Natural killer cell treated with Interleukin-12 subunit alpha and Interleukin-12 subunit beta and Interleukin-15 and Interleukin-18, amount 100 ng/mL, for 72 hours (primary cell): Measurements from ENCODE around the gene LDLRAP1. TPM values are rescaled to one million over a fixed set of nuclear protein-coding genes. Genes with fewer than 3 reads are reported as not detected.

Source experiments
- ATAC-seq, 2 donors: fragments of 150-1000 bp; cut with Tn5 transposase in 1 of 2; sonication (Bioruptor Pico), chemical (Tn5 transposase) in 1 of 2; 2 replicates each; pipeline ENCODE4 v1.10.0; 2021
- DNase-seq: peaks from one replicate; pipeline ENCODE4 v3.0.0; 2022; ENCODE audit warnings: low spot score
- H3K27ac Mint-ChIP-seq, 2 donors: 1 replicate in 1 of 2; 2 replicates in 1 of 2; pipeline ENCODE4 v1.8.0; 2022; ENCODE audit warnings: mixed read lengths in 2 of 2, mild to moderate bottlenecking in 1 of 2, moderate library complexity in 1 of 2
- H3K27me3 Mint-ChIP-seq, 2 donors: 1 replicate in 1 of 2; 2 replicates in 1 of 2; pipeline ENCODE4 v1.8.0; 2022; ENCODE audit warnings: mixed read lengths in 2 of 2
- H3K36me3 Mint-ChIP-seq: one replicate; pipeline ENCODE4 v1.8.0; 2022; ENCODE audit warnings: mixed read lengths
- H3K4me1 Mint-ChIP-seq, 2 donors: 1 replicate in 1 of 2; 2 replicates in 1 of 2; pipeline ENCODE4 v1.8.0; 2022; ENCODE audit warnings: low read depth in 2 of 2, mixed read lengths in 2 of 2, mild to moderate bottlenecking in 1 of 2
- H3K4me3 Mint-ChIP-seq: one replicate; pipeline ENCODE4 v1.8.0; 2022; ENCODE audit warnings: mixed read lengths
- H3K9me3 Mint-ChIP-seq: 2 replicates; pipeline ENCODE4 v1.8.0; 2022; ENCODE audit warnings: mixed read lengths
- total RNA-seq, 2 donors: library from RNA; stranded (reverse); gene quantifications; one replicate each; pipeline ENCODE4 v1.2.3, GENCODE V29; 2022

The LDLRAP1 gene
- total RNA-seq, 2 donors from 2014 or later = 2.4 to 4.1 TPM

- DNase-seq = no peak
- Mint-ChIP-seq H3K4me1 (no peaks in the 10 kb centered on the region), H3K36me3 (no peaks in the 10 kb centered on the region), H3K27ac (no peak overlapping the region), H3K9me3 (no peaks in the 10 kb centered on the region), H3K4me3 (no peak overlapping the region), H3K27me3 (peaks cover 0 to 3% of the 10 kb centered on the region in 2 donors)
- ATAC-seq = peak in 1 of 2 donors; percentile 20
Measured at GRCh38 chr1:25516686-25517085, 26.7 kb upstream of the LDLRAP1 start.

- no peaks in the 10 kb centered on the region for H3K9me3 Mint-ChIP-seq
- peaks cover 0 to 3% of the 10 kb centered on the region in 2 donors for H3K27me3 Mint-ChIP-seq
- H3K27ac Mint-ChIP-seq = no peak overlapping the region
- DNase-seq (no peak), ATAC-seq (peak in 1 of 2 donors; percentile 48)
- no peak overlapping the region for H3K4me3 Mint-ChIP-seq
- no peaks in the 10 kb centered on the region for H3K36me3 Mint-ChIP-seq
- H3K4me1 Mint-ChIP-seq = no peaks in the 10 kb centered on the region
Measured at GRCh38 chr1:25517476-25518394, 25.7 kb upstream of the LDLRAP1 start.

- DNase-seq (no peak), ATAC-seq (no peak)
- Mint-ChIP-seq H3K4me3 (no peak overlapping the region), H3K9me3 (no peaks in the 10 kb centered on the region), H3K4me1 (no peaks in the 10 kb centered on the region), H3K27ac (no peak overlapping the region), H3K36me3 (no peaks in the 10 kb centered on the region), H3K27me3 (peaks cover 0 to 2% of the 10 kb centered on the region in 2 donors)
Measured at GRCh38 chr1:25519624-25520023, 23.8 kb upstream of the LDLRAP1 start.

GRCh38 chr1:25520446-25521061, 22.9 kb upstream of the LDLRAP1 start:
- Mint-ChIP-seq H3K4me1 (no peaks in the 10 kb centered on the region), H3K36me3 (no peaks in the 10 kb centered on the region), H3K9me3 (peaks cover 3% of the 10 kb centered on the region), H3K27me3 (peaks cover 0 to 4% of the 10 kb centered on the region in 2 donors), H3K4me3 (no peak overlapping the region), H3K27ac (no peak overlapping the region)
- peak; percentile 65 for DNase-seq
- ATAC-seq = peak in 1 of 2 donors; percentile 10

DNA sequence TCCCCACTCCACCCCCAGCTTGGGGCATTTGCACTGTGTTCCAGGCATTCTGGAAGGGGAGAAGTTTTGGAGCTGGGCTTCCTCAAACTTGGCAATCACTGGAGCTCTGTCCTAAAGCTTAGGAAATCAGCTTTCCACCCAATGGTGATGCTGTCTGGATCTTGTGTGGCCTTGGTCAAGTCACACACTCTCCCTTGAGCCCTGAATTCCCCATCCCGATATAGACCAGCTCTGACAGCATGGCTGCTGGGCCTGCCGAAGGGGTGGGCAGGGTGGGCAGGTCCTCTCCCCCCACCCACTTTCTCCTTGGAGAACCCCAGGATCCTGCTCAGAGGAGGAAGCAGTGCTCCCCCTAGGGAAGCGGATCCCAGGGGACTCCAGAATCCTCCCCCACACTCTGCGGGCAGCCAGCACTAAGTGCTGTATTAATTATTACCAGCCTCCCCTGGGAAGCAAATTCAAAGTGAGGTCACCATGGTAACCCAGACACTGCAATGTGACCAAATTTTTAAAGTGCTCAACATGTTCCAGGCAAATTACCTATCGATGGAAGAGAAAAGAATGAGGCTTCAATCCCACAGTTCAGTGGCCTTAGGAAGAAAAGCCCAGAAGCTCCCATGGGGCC, 21.3 kb upstream of the LDLRAP1 start:
- Mint-ChIP-seq H3K4me3 (no peak overlapping the region), H3K4me1 (no peaks in the 10 kb centered on the region), H3K9me3 (peaks cover 3% of the 10 kb centered on the region), H3K27me3 (peaks cover 0 to 4% of the 10 kb centered on the region in 2 donors), H3K27ac (no peak overlapping the region), H3K36me3 (no peaks in the 10 kb centered on the region)
- peak; percentile 2 for DNase-seq
- no peak for ATAC-seq

DNA sequence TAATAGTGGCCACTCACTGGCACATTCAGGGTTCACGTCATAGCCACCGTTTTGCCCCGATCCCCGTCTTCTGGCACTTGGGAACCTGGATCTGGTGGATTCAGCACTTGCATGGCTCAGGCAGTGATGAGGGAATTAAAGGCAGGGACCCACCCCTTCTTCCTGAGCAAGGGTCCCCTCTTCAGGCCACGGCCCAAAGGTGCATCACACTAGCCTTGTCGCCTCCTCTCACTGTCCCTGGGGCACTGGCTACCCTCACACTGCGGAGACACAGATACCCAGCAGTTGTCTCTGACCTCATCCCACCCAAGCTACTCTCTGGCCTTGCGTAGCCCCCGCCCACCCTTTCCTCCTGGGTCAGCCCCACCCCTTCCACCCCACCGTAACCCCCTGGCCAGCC, 19.9 kb upstream of the LDLRAP1 start:
- Mint-ChIP-seq H3K27me3 (peaks cover 0 to 4% of the 10 kb centered on the region in 2 donors), H3K36me3 (no peaks in the 10 kb centered on the region), H3K4me3 (no peak overlapping the region), H3K9me3 (peaks cover 3% of the 10 kb centered on the region), H3K4me1 (no peaks in the 10 kb centered on the region), H3K27ac (no peak overlapping the region)
- no peak for ATAC-seq
- DNase-seq = peak; percentile 29

DNA sequence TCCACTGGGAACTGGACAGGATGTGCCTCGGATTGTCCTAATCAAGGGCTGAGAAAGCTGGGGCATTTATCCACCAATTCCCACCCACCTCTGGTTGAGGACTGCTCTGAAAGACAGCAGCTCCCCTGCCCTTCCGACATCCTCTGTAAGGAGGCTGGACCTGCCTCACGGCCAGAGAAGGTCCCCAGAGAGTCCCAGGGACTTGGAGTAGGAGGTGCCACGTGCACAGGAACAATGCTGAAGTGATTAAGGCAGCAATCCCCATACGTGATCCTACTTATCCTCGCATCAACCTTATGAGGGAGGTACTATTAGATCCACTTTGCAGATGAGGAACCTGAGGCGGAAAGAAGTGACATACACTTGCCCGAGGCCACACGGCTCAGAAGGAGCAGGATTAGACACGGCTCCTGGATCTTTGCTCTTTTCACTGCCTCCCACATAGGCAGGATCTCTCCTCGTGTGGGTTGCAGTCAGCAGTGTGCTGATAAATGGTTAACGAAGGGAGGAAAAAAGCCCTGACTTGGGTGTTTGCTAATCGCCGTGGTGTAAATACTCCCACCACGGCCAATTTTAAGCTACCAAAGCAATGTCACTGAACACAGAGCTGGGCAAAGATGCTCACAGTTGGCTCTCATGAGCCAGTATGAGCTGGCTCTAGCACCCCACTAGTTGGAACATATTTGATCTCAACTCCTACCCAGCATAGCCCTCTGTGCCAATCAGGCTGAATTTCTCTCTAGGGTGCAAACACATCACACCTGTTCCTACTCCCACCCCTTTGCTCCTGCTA, 18.6 kb upstream of the LDLRAP1 start:
- Mint-ChIP-seq H3K9me3 (peaks cover 3% of the 10 kb centered on the region), H3K4me1 (peaks cover 0 to 6% of the 10 kb centered on the region in 2 donors), H3K27me3 (peaks cover 4 to 7% of the 10 kb centered on the region in 2 donors), H3K36me3 (no peaks in the 10 kb centered on the region), H3K27ac (no peak overlapping the region), H3K4me3 (no peak overlapping the region)
- DNase-seq = peak; percentile 54
- no peak for ATAC-seq

DNA sequence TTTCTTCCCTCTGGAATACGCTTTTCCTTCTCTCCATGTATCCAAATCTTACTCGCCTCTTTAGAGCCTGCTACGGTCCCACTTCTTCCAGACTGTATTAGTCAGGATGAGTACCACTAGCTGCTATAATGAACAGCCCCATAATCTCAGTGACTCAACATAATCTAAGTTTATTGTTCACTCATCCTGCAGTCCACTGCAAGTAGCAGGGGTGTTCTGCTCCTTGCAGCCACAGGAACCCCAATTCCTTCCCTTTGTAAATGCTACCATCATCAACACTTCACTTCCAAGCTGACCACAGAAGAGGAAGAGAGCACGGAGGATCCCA, 18.1 kb upstream of the LDLRAP1 start:
- peaks cover 0 to 6% of the 10 kb centered on the region in 2 donors for H3K4me1 Mint-ChIP-seq
- no peaks in the 10 kb centered on the region for H3K36me3 Mint-ChIP-seq
- H3K4me3 Mint-ChIP-seq = no peak overlapping the region
- H3K27me3 Mint-ChIP-seq = peaks cover 4 to 7% of the 10 kb centered on the region in 2 donors
- no peak overlapping the region for H3K27ac Mint-ChIP-seq
- no peak for ATAC-seq
- peaks cover 3% of the 10 kb centered on the region for H3K9me3 Mint-ChIP-seq
- DNase-seq = peak; percentile 22

- no peak overlapping the region for H3K4me3 Mint-ChIP-seq
- H3K9me3 Mint-ChIP-seq = peaks cover 3% of the 10 kb centered on the region
- H3K4me1 Mint-ChIP-seq = peaks cover 0 to 6% of the 10 kb centered on the region in 2 donors
- H3K27ac Mint-ChIP-seq = no peak overlapping the region
- DNase-seq (no peak), ATAC-seq (no peak)
- no peaks in the 10 kb centered on the region for H3K36me3 Mint-ChIP-seq
- H3K27me3 Mint-ChIP-seq = peaks cover 4 to 7% of the 10 kb centered on the region in 2 donors
Measured at GRCh38 chr1:25526753-25527152, 16.7 kb upstream of the LDLRAP1 start.

DNA sequence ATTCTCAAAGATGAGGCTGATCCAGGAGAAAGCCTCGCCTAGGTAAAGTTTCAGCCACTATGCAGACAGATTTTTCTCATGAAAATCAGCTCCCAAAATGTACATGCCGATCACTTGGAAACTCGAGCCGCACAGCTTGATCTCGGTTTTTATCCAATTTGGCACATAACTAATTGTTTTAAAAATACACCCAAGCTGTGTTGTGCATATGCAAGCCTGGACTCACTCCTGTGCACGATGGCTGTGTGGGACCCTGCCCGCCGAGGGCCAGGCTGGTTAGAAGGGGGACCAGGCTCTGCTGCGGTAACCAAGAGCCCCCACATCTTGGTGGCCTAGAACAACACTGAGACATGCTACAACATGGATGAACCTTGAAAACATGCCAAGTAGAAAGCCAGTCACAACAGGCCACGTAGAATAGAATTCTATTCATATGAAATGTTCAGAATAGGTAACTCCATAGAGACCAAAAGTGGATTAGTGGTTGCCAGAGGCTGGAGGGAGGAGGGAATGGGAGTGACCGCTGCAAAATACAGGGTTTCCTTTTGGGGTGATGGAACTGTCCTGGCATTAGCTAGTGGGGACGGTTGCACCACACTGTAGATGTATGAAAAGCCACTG, 16.1 kb upstream of the LDLRAP1 start:
- peaks cover 3% of the 10 kb centered on the region for H3K9me3 Mint-ChIP-seq
- H3K4me3 Mint-ChIP-seq = no peak overlapping the region
- peaks cover 4 to 7% of the 10 kb centered on the region in 2 donors for H3K27me3 Mint-ChIP-seq
- peaks cover 0 to 6% of the 10 kb centered on the region in 2 donors for H3K4me1 Mint-ChIP-seq
- ATAC-seq = no peak
- no peaks in the 10 kb centered on the region for H3K36me3 Mint-ChIP-seq
- peak; percentile 12 for DNase-seq
- no peak overlapping the region for H3K27ac Mint-ChIP-seq

DNA sequence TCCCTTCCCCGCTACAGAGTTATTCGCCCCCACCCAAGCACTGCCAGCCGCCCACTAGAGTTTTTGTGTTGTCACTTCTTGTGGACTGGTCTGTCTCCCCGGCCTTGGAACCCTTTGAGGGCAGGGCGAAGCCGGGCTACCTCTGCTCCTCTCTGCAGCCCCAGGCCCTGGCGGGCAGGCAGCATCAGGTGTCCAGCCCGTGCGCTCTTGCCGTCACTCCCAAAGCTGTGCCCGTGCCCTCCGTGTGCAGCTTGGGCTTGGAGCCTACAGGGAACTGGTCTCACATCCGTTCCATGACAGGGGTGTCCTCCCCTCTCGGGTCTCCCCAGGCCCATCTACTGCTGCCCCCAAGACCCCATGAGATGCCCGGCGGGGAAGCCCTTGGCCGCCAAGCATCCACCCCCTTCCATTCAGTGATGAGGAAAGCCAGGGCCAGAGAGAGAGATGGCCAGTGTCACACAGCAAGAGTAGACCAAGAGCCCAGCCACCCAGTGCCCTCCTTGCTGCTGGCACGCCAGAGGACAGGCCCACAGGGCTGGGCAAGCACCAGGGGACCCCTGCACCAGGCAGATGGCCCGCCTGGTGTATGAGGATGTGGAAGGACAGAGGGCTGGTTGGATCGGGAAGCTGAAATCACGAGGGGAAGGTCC, 15.3 kb upstream of the LDLRAP1 start:
- H3K4me1 Mint-ChIP-seq = peaks cover 0 to 6% of the 10 kb centered on the region in 2 donors
- no peaks in the 10 kb centered on the region for H3K36me3 Mint-ChIP-seq
- H3K4me3 Mint-ChIP-seq = no peak overlapping the region
- peaks cover 3% of the 10 kb centered on the region for H3K9me3 Mint-ChIP-seq
- DNase-seq (peak; percentile 40), ATAC-seq (no peak)
- peaks cover 4 to 7% of the 10 kb centered on the region in 2 donors for H3K27me3 Mint-ChIP-seq
- H3K27ac Mint-ChIP-seq = no peak overlapping the region

DNA sequence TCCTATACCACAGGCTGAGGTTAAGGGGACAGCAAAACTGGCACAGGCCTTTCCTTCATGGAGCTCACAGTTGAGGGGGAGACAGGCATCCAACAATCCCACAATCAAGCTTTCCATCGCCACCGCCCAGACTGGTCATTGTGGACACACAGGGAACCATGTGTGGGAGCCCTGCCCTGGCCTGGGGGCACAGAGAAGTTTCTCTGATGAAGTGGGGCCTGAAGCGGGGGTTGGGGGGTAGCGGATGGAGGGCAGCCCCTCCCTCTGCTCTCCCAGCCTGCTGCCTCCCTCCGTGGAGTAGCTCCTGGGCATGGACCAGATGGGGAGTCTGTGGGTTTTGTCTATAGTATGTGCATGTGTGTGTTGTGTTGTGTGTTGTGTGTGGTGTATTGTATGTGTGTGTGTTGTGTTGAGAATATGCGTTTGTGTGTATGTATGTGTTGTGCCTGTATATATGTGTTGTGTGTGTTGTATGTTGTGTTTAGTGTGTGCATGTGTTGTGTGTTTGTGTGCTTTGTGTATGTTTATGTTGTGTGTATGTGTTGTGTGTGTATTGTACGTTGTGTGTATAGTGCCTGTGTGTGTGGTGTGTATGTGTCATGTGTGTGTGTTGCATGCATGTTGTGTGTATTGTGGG, 14.4 kb upstream of the LDLRAP1 start:
- Mint-ChIP-seq H3K4me1 (peaks cover 0 to 6% of the 10 kb centered on the region in 2 donors), H3K4me3 (no peak overlapping the region), H3K9me3 (peaks cover 3% of the 10 kb centered on the region), H3K36me3 (no peaks in the 10 kb centered on the region), H3K27me3 (peaks cover 4 to 7% of the 10 kb centered on the region in 2 donors), H3K27ac (peak overlapping the region in 1 of 2 donors; percentile 1)
- ATAC-seq (no peak), DNase-seq (peak; percentile 45)
